GM19035 (cell line): Measurements from ENCODE around the gene CHD6.

ENCODE experiments used
- ATAC-seq: cut with Tn5 transposase; IDR thresholded peaks from one replicate; pipeline ENCODE4 v1.9.1; 2021; ENCODE audit not compliant: unreplicated experiment

CHD6 gene

GRCh38 chr20:41437836-41438235 is 180.3 kb downstream of the CHD6 start:
- no peak for ATAC-seq

- no peak for ATAC-seq
These were observed 181.5 kb downstream of the CHD6 start for GRCh38 chr20:41436679-41437078.

GRCh38 chr20:41433203-41433602 is 185.0 kb downstream of the CHD6 start:
- no peak for ATAC-seq

- ATAC-seq: no peak
These were observed 185.4 kb downstream of the CHD6 start for GRCh38 chr20:41432746-41433145.

GRCh38 chr20:41428285-41428684 is 189.9 kb downstream of the CHD6 start:
- ATAC-seq: no peak

- no peak for ATAC-seq
These were observed 190.3 kb downstream of the CHD6 start for GRCh38 chr20:41427833-41428232.

- no peak for ATAC-seq
These were observed 191.2 kb downstream of the CHD6 start for GRCh38 chr20:41426976-41427375.

- ATAC-seq: no peak
These were observed 191.9 kb downstream of the CHD6 start for GRCh38 chr20:41426086-41426830.

GRCh38 chr20:41425180-41425884 is 192.8 kb downstream of the CHD6 start:
- ATAC-seq: no peak

GRCh38 chr20:41424546-41424945 is 193.6 kb downstream of the CHD6 start:
- no peak for ATAC-seq

- ATAC-seq: no peak
These were observed 194.2 kb downstream of the CHD6 start for GRCh38 chr20:41424011-41424410.

GRCh38 chr20:41422953-41423352 is 195.2 kb downstream of the CHD6 start:
- no peak for ATAC-seq

GRCh38 chr20:41418739-41419293 is 199.4 kb downstream of the CHD6 start:
- no peak for ATAC-seq

- no peak for ATAC-seq
These were observed 200.1 kb downstream of the CHD6 start for GRCh38 chr20:41418031-41418430.

GRCh38 chr20:41415191-41415590 is 203.0 kb downstream of the CHD6 start:
- no peak for ATAC-seq

GRCh38 chr20:41413169-41413568 is 205.0 kb downstream of the CHD6 start:
- no peak for ATAC-seq

GRCh38 chr20:41412324-41413120 is 205.7 kb downstream of the CHD6 start:
- ATAC-seq: no peak

GRCh38 chr20:41411391-41411847 is 206.8 kb downstream of the CHD6 start:
- ATAC-seq: no peak

GRCh38 chr20:41408986-41409385 is 209.2 kb downstream of the CHD6 start:
- ATAC-seq: no peak

GRCh38 chr20:41408156-41408794 is 209.9 kb downstream of the CHD6 start:
- ATAC-seq: peak; percentile 83

- no peak for ATAC-seq
These were observed 210.6 kb downstream of the CHD6 start for GRCh38 chr20:41407607-41408006.
